ENCODE measurements around the gene C16orf95. TPM values are rescaled to one million over a fixed set of nuclear protein-coding genes. Genes with fewer than 3 reads are reported as not detected.

C16orf95 gene
- total and polyA plus RNA-seq, 2 of the 4 experiments (the other 2 are of a cell fraction) = 2.0 to 4.7 TPM

DNA sequence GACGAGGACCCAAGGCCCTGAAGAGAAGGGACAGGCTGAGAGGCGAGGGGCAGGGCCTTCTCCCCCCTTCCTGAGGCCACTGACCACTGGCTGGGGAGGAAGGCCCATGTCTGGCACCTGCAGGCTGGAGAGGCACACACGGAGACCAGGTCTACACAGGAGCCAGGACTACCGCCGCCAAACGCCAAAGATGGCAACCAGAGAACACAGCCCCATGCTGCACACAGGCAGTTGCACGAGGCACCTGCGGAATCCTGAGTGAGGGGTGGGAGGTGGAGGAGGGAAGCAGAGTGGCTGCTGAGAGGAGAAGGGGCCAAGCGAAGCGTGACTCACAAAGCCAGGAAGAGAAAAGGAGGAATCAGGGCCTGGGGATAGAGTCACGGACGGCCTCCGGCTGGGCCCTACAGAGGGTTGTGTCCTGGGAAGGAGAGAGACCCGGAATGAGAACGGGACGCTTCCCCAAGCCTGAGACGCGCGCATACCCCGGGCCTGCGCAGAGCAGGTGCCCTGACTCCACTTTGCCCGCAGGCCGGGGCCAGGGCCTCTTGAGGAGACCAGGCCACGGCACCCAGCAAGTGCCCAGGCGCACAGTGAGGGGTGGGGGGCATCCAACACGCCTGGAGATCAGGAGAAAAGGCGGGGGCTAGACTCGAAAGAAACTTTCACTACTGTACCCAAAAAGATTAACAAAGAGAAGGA lies 28.7 kb upstream of the C16orf95 start:
- H3K23ac ChIP-seq (ENCODE audit: low read depth, low read length) = no peak overlapping the region
- intact Hi-C loops (cut with micrococcal nuclease) = no loop called here
- TF ChIP-seq NFE2L2 (IDR thresholded peaks at IDR 0.05; ENCODE audit: low read depth, low read length) = no peak
- TF ChIP-seq POLR2A (IDR thresholded peaks at IDR 0.05; ENCODE audit: low read depth, low read length) = no peak
- TF ChIP-seq, protein P1, sequence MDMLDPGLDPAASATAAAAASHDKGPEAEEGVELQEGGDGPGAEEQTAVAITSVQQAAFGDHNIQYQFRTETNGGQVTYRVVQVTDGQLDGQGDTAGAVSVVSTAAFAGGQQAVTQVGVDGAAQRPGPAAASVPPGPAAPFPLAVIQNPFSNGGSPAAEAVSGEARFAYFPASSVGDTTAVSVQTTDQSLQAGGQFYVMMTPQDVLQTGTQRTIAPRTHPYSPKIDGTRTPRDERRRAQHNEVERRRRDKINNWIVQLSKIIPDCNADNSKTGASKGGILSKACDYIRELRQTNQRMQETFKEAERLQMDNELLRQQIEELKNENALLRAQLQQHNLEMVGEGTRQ (IDR thresholded peaks at IDR 0.05; ENCODE audit: low read depth, low read length) = no peak
- TF ChIP-seq, protein P2, sequence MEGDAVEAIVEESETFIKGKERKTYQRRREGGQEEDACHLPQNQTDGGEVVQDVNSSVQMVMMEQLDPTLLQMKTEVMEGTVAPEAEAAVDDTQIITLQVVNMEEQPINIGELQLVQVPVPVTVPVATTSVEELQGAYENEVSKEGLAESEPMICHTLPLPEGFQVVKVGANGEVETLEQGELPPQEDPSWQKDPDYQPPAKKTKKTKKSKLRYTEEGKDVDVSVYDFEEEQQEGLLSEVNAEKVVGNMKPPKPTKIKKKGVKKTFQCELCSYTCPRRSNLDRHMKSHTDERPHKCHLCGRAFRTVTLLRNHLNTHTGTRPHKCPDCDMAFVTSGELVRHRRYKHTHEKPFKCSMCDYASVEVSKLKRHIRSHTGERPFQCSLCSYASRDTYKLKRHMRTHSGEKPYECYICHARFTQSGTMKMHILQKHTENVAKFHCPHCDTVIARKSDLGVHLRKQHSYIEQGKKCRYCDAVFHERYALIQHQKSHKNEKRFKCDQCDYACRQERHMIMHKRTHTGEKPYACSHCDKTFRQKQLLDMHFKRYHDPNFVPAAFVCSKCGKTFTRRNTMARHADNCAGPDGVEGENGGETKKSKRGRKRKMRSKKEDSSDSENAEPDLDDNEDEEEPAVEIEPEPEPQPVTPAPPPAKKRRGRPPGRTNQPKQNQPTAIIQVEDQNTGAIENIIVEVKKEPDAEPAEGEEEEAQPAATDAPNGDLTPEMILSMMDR (conservative IDR thresholded peaks at IDR 0.05; ENCODE audit: low read depth, low read length) = no peak
- no peak for TF ChIP-seq RFX5 (IDR thresholded peaks at IDR 0.05; ENCODE audit: low read depth, low read length)
- TF ChIP-seq SMC3 (IDR thresholded peaks at IDR 0.05; ENCODE audit: low read depth, low read length) = no peak
- no peak for TF ChIP-seq MAZ (IDR thresholded peaks at IDR 0.05; ENCODE audit: borderline replicate concordance, low read depth, low read length)
- no peak for TF ChIP-seq MAFK (IDR thresholded peaks at IDR 0.05; ENCODE audit: low read depth, low read length)
- TF ChIP-seq RAD21 (IDR thresholded peaks at IDR 0.05; ENCODE audit: low read length) = no peak
- TF ChIP-seq BHLHE40 (IDR thresholded peaks at IDR 0.05; ENCODE audit: low read depth, low read length) = no peak
- TF ChIP-seq CEBPB (IDR thresholded peaks at IDR 0.05; ENCODE audit: low read depth, low read length) = no peak
- no peak for TF ChIP-seq FOS (IDR thresholded peaks at IDR 0.05; ENCODE audit: low read depth, low read length)
- TF ChIP-seq MXI1 (IDR thresholded peaks at IDR 0.05; ENCODE audit: borderline replicate concordance, low read depth, low read length) = no peak
- TF ChIP-seq, protein P3, sequence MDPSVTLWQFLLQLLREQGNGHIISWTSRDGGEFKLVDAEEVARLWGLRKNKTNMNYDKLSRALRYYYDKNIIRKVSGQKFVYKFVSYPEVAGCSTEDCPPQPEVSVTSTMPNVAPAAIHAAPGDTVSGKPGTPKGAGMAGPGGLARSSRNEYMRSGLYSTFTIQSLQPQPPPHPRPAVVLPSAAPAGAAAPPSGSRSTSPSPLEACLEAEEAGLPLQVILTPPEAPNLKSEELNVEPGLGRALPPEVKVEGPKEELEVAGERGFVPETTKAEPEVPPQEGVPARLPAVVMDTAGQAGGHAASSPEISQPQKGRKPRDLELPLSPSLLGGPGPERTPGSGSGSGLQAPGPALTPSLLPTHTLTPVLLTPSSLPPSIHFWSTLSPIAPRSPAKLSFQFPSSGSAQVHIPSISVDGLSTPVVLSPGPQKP (IDR thresholded peaks at IDR 0.05; ENCODE audit: borderline replicate concordance, low read depth, low read length) = no peak
- TF ChIP-seq CHD1 (IDR thresholded peaks at IDR 0.05; ENCODE audit: low read depth, low read length) = no peak
- no peak overlapping the region for H4K8ac ChIP-seq (ENCODE audit: low read depth in 2 of 2, low read length in 2 of 2)
- no peak overlapping the region for H4K5ac ChIP-seq (ENCODE audit: low read depth, low read length)
- H3K4me1 ChIP-seq (ENCODE audit: control insufficient read depth, insufficient read depth, low read length) = peaks cover 2% of the 10 kb centered on the region; the same call in 1 of the 2 replicates
- H3K4ac ChIP-seq (ENCODE audit: low read depth, low read length) = no peak overlapping the region
- ChIA-PET POLR2A (ENCODE audit: unreplicated experiment) (no interaction called here), CTCF (no interaction called here)
- H3K36me3 ChIP-seq (ENCODE audit: control insufficient read depth, insufficient read depth, low read length) = peaks cover 36% of the 10 kb centered on the region
- H3K79me1 ChIP-seq (ENCODE audit: low read depth in 1 of 2, low read length in 2 of 2) = peaks cover 3 to 32% of the 10 kb centered on the region in 2 experiments; a peak in 3 of 4 replicates
- no TSS peak for BruUV-seq (replicated peaks)
- peaks cover 23% of the 10 kb centered on the region for H4K20me1 ChIP-seq (ENCODE audit: insufficient read depth, low read length)
- ATAC-seq (ENCODE audit: low read depth) (no peak), DNase-seq (no peak)
- peaks cover 13% of the 10 kb centered on the region; the same call in 1 of the 2 replicates for H3K9me1 ChIP-seq (ENCODE audit: insufficient read depth, low read length)
- no peaks in the 10 kb centered on the region for H3K27me3 ChIP-seq (ENCODE audit: control insufficient read depth, insufficient read depth, low read length)
- no peak overlapping the region for H2AK5ac ChIP-seq (ENCODE audit: low read depth, low read length)
- H3K9me3 ChIP-seq (ENCODE audit: control insufficient read depth, insufficient read depth, low read length) = no peaks in the 10 kb centered on the region
- dilution Hi-C loops (cut with HindIII; ENCODE audit: low sequenced_read_pairs, unreplicated experiment) = no loop called here
- 96% methylated on average over 16 of the region's 28 CpGs; no CpG with 5 or more reads in 1 of the 2 experiments for WGBS, 2 experiments (ENCODE audit: extremely low coverage in 2 of 2, insufficient read length in 1 of 2)
- no peak overlapping the region for H3K27ac ChIP-seq (ENCODE audit: insufficient read depth, low read length)
- no peak overlapping the region for H4K91ac ChIP-seq (ENCODE audit: insufficient read depth, low read depth, low read length)
- no peak overlapping the region for H3K56ac ChIP-seq (ENCODE audit: extremely low read depth, insufficient read depth, low read length)
- H2BK15ac ChIP-seq (ENCODE audit: low read depth, low read length) = no peak overlapping the region
- H3K4me3 ChIP-seq (ENCODE audit: insufficient read depth, low read depth, low read length) = no peak overlapping the region
- in situ Hi-C loops (cut with MboI; ENCODE audit: low sequenced_read_pairs) = no loop called here
- no peak overlapping the region for H3K9ac ChIP-seq (ENCODE audit: low read depth, low read length)
- no peak overlapping the region for H3K14ac ChIP-seq (replicated peaks; ENCODE audit: low read depth, low read length)
- no peak overlapping the region for H2BK120ac ChIP-seq (ENCODE audit: low read depth, low read length)
- no peak overlapping the region for H2BK5ac ChIP-seq (ENCODE audit: low read depth, low read length, poor library complexity, severe bottlenecking)
- no peak overlapping the region for H2AFZ ChIP-seq (replicated peaks; ENCODE audit: low read length, poor library complexity)
- H3K4me2 ChIP-seq (ENCODE audit: low read depth, low read length) = no peak overlapping the region
- no peak overlapping the region for H2AK9ac ChIP-seq (replicated peaks; ENCODE audit: low read depth, low read length, poor library complexity)
- no peak overlapping the region for H3K18ac ChIP-seq (ENCODE audit: low read depth, low read length)
- no peak overlapping the region for H2BK20ac ChIP-seq (ENCODE audit: low read depth, low read length)

Data from IMR-90 (cell line).